ENCODE measurements around the gene KIF13A. TPM values are rescaled to one million over a fixed set of nuclear protein-coding genes. Genes with fewer than 3 reads are reported as not detected.

Gene KIF13A
- total RNA-seq, 3 donors from 2014 or later (not counting 1 experiment from before 2014, with no cell fraction given): 15.0 to 26.4 (median 19.5) TPM

DNA sequence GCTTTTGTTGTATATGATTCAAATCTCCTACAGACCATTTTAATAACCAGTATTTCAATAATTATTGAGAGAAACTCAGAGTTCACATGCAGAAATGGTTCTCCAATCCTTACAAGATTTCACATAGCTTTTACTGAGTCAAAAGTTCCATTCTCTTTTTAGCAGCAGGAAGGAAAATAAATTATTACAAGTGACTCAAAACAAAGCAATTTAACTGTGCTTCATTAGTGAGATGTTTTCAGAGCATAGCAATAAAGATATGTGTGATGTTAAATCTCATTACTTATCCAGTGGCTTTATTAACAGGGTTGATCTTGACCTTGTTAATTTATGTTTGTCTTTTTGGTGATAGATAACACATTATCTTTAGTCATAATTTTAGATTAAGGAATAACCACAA is 22.0 kb downstream of the KIF13A start:
- Histone ChIP-seq H3K4me3 (ENCODE audit: low read length) (no peak overlapping the region), H3K27ac (ENCODE audit: low read length) (no peak overlapping the region), H3K27me3 (ENCODE audit: control insufficient read depth, insufficient read depth, low read length) (no peaks in the 10 kb centered on the region), H3K36me3 (ENCODE audit: control insufficient read depth, insufficient read depth, low read length) (no peaks in the 10 kb centered on the region), H3K4me1 (ENCODE audit: control insufficient read depth, insufficient read depth, low read length) (no peaks in the 10 kb centered on the region), H3K9me3 (ENCODE audit: control insufficient read depth, insufficient read depth, low read length) (no peaks in the 10 kb centered on the region)
- H3K36me3 Mint-ChIP-seq: no peaks in the 10 kb centered on the region
- no peak overlapping the region for H3K4me3 Mint-ChIP-seq
- no peak for DNase-seq
- H3K9me3 Mint-ChIP-seq: no peaks in the 10 kb centered on the region
- TF ChIP-seq, protein P1, sequence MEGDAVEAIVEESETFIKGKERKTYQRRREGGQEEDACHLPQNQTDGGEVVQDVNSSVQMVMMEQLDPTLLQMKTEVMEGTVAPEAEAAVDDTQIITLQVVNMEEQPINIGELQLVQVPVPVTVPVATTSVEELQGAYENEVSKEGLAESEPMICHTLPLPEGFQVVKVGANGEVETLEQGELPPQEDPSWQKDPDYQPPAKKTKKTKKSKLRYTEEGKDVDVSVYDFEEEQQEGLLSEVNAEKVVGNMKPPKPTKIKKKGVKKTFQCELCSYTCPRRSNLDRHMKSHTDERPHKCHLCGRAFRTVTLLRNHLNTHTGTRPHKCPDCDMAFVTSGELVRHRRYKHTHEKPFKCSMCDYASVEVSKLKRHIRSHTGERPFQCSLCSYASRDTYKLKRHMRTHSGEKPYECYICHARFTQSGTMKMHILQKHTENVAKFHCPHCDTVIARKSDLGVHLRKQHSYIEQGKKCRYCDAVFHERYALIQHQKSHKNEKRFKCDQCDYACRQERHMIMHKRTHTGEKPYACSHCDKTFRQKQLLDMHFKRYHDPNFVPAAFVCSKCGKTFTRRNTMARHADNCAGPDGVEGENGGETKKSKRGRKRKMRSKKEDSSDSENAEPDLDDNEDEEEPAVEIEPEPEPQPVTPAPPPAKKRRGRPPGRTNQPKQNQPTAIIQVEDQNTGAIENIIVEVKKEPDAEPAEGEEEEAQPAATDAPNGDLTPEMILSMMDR (IDR thresholded peaks at IDR 0.05): no peak
- peak in 1 of 3 donors; percentile 9 for ATAC-seq
- intact Hi-C loops (cut with micrococcal nuclease): no loop called here
- H3K27me3 Mint-ChIP-seq (ENCODE audit: low read depth in 2 of 2): no peaks in the 10 kb centered on the region
- H3K4me1 Mint-ChIP-seq: peaks cover 14 to 32% of the 10 kb centered on the region in 2 donors
- no peak overlapping the region for H3K27ac Mint-ChIP-seq

- Mint-ChIP-seq H3K36me3 (no peaks in the 10 kb centered on the region), H3K4me1 (peaks cover 14 to 32% of the 10 kb centered on the region in 2 donors), H3K4me3 (no peak overlapping the region), H3K27me3 (ENCODE audit: low read depth in 2 of 2) (no peaks in the 10 kb centered on the region), H3K27ac (no peak overlapping the region), H3K9me3 (no peaks in the 10 kb centered on the region)
- H3K27me3 ChIP-seq (ENCODE audit: control insufficient read depth, insufficient read depth, low read length): no peaks in the 10 kb centered on the region
- no peaks in the 10 kb centered on the region for H3K4me1 ChIP-seq (ENCODE audit: control insufficient read depth, insufficient read depth, low read length)
- no peak overlapping the region for H3K27ac ChIP-seq (ENCODE audit: low read length)
- TF ChIP-seq, protein P1 (IDR thresholded peaks at IDR 0.05): no peak
- intact Hi-C loops (cut with micrococcal nuclease): no loop called here
- no peaks in the 10 kb centered on the region for H3K36me3 ChIP-seq (ENCODE audit: control insufficient read depth, insufficient read depth, low read length)
- WGBS (ENCODE audit: insufficient coverage): 58% methylated on average over 4 of the region's 8 CpGs
- DNase-seq (no peak), ATAC-seq (no peak)
- no peaks in the 10 kb centered on the region for H3K9me3 ChIP-seq (ENCODE audit: control insufficient read depth, insufficient read depth, low read length)
- no peak overlapping the region for H3K4me3 ChIP-seq (ENCODE audit: low read length)
Measured at GRCh38 chr6:17964633-17965032, 22.8 kb downstream of the KIF13A start.

- H3K9me3 ChIP-seq (ENCODE audit: control insufficient read depth, insufficient read depth, low read length): no peaks in the 10 kb centered on the region
Measured at GRCh38 chr6:17962436-17963031, 24.9 kb downstream of the KIF13A start.

More at GRCh38 chr6:17962436-17963031, 24.9 kb downstream of the KIF13A start:
- TF ChIP-seq, protein P1 (IDR thresholded peaks at IDR 0.05): no peak
- DNase-seq (no peak), ATAC-seq (no peak)
- Mint-ChIP-seq H3K4me1 (peaks cover 23 to 28% of the 10 kb centered on the region in 2 donors), H3K9me3 (no peaks in the 10 kb centered on the region), H3K27ac (peak overlapping the region in 1 of 2 donors; percentile 17), H3K36me3 (no peaks in the 10 kb centered on the region), H3K4me3 (no peak overlapping the region), H3K27me3 (ENCODE audit: low read depth in 2 of 2) (no peaks in the 10 kb centered on the region)
- H3K27me3 ChIP-seq (ENCODE audit: control insufficient read depth, insufficient read depth, low read length): no peaks in the 10 kb centered on the region
- no peak overlapping the region for H3K27ac ChIP-seq (ENCODE audit: low read length)
- intact Hi-C loops (cut with micrococcal nuclease): no loop called here
- no peaks in the 10 kb centered on the region for H3K36me3 ChIP-seq (ENCODE audit: control insufficient read depth, insufficient read depth, low read length)
- 10% methylated on average over 5 of the region's 6 CpGs for WGBS (ENCODE audit: insufficient coverage)
- H3K4me1 ChIP-seq (ENCODE audit: control insufficient read depth, insufficient read depth, low read length): no peaks in the 10 kb centered on the region
- H3K4me3 ChIP-seq (ENCODE audit: low read length): no peak overlapping the region

All from natural killer cell (primary cell).